Measurements from ENCODE around the gene ITIH5. TPM values are rescaled to one million over a fixed set of nuclear protein-coding genes. Genes with fewer than 3 reads are reported as not detected.

Gene ITIH5
- total RNA-seq, 3 donors from 2014 or later (not counting 1 experiment from before 2014, with no cell fraction given) = not detected

- no peak for TF ChIP-seq CTCF (IDR thresholded peaks at IDR 0.05)
- H3K4me1 Mint-ChIP-seq = peaks cover 22 to 31% of the 10 kb centered on the region in 2 donors
- intact Hi-C loops (cut with micrococcal nuclease) = no loop called here
- H3K36me3 Mint-ChIP-seq = no peaks in the 10 kb centered on the region
- H3K9me3 ChIP-seq (ENCODE audit: control insufficient read depth, insufficient read depth, low read length) = peaks cover 3% of the 10 kb centered on the region
- no peak overlapping the region for H3K4me3 Mint-ChIP-seq
- H3K27ac ChIP-seq (ENCODE audit: low read length) = no peak overlapping the region
- H3K27me3 ChIP-seq (ENCODE audit: control insufficient read depth, insufficient read depth, low read length) = no peaks in the 10 kb centered on the region
- WGBS (ENCODE audit: insufficient coverage) = 92% methylated on average over 5 of the region's 5 CpGs
- H3K27me3 Mint-ChIP-seq (ENCODE audit: low read depth in 2 of 2) = peaks cover 0 to 3% of the 10 kb centered on the region in 2 donors
- no peaks in the 10 kb centered on the region for H3K36me3 ChIP-seq (ENCODE audit: control insufficient read depth, insufficient read depth, low read length)
- H3K4me3 ChIP-seq (ENCODE audit: low read length) = no peak overlapping the region
- peaks cover 18% of the 10 kb centered on the region for H3K4me1 ChIP-seq (ENCODE audit: control insufficient read depth, insufficient read depth, low read length)
- H3K27ac Mint-ChIP-seq = no peak overlapping the region
- ATAC-seq (no peak), DNase-seq (no peak)
- H3K9me3 Mint-ChIP-seq = no peaks in the 10 kb centered on the region
Measured at GRCh38 chr10:7515439-7515838, 151.3 kb downstream of the ITIH5 start.

- H3K9me3 ChIP-seq (ENCODE audit: control insufficient read depth, insufficient read depth, low read length) = peaks cover 10% of the 10 kb centered on the region
- Mint-ChIP-seq H3K36me3 (peaks cover 8% of the 10 kb centered on the region), H3K27ac (no peak overlapping the region), H3K27me3 (ENCODE audit: low read depth in 2 of 2) (peaks cover 0 to 3% of the 10 kb centered on the region in 2 donors), H3K4me1 (peaks cover 33 to 42% of the 10 kb centered on the region in 2 donors), H3K9me3 (peaks cover 0 to 5% of the 10 kb centered on the region in 2 donors), H3K4me3 (no peak overlapping the region)
- H3K27me3 ChIP-seq (ENCODE audit: control insufficient read depth, insufficient read depth, low read length) = no peaks in the 10 kb centered on the region
- TF ChIP-seq CTCF (IDR thresholded peaks at IDR 0.05) = no peak
- H3K4me1 ChIP-seq (ENCODE audit: control insufficient read depth, insufficient read depth, low read length) = peaks cover 21% of the 10 kb centered on the region
- H3K27ac ChIP-seq (ENCODE audit: low read length) = no peak overlapping the region
- 96% methylated on average over 4 of the region's 4 CpGs for WGBS (ENCODE audit: insufficient coverage)
- intact Hi-C loops (cut with micrococcal nuclease) = no loop called here
- DNase-seq (no peak), ATAC-seq (no peak)
- H3K36me3 ChIP-seq (ENCODE audit: control insufficient read depth, insufficient read depth, low read length) = no peaks in the 10 kb centered on the region
- H3K4me3 ChIP-seq (ENCODE audit: low read length) = no peak overlapping the region
Measured at GRCh38 chr10:7513936-7514335, 152.8 kb downstream of the ITIH5 start.

GRCh38 chr10:7513455-7513854, 153.3 kb downstream of the ITIH5 start:
- peaks cover 8% of the 10 kb centered on the region for H3K36me3 Mint-ChIP-seq
- peaks cover 38 to 47% of the 10 kb centered on the region in 2 donors for H3K4me1 Mint-ChIP-seq
- no peak overlapping the region for H3K27ac Mint-ChIP-seq
- Histone ChIP-seq H3K9me3 (ENCODE audit: control insufficient read depth, insufficient read depth, low read length) (peaks cover 12% of the 10 kb centered on the region), H3K4me3 (ENCODE audit: low read length) (no peak overlapping the region), H3K27ac (ENCODE audit: low read length) (no peak overlapping the region), H3K27me3 (ENCODE audit: control insufficient read depth, insufficient read depth, low read length) (no peaks in the 10 kb centered on the region), H3K4me1 (ENCODE audit: control insufficient read depth, insufficient read depth, low read length) (peaks cover 25% of the 10 kb centered on the region), H3K36me3 (ENCODE audit: control insufficient read depth, insufficient read depth, low read length) (no peaks in the 10 kb centered on the region)
- intact Hi-C loops (cut with micrococcal nuclease) = no loop called here
- TF ChIP-seq CTCF (IDR thresholded peaks at IDR 0.05) = no peak
- DNase-seq (no peak), ATAC-seq (no peak)
- peaks cover 0 to 1% of the 10 kb centered on the region in 2 donors for H3K27me3 Mint-ChIP-seq (ENCODE audit: low read depth in 2 of 2)
- H3K9me3 Mint-ChIP-seq = peaks cover 0 to 5% of the 10 kb centered on the region in 2 donors
- 91% methylated on average over 3 of the region's 3 CpGs for WGBS (ENCODE audit: insufficient coverage)
- no peak overlapping the region for H3K4me3 Mint-ChIP-seq

GRCh38 chr10:7512487-7512886, 154.3 kb downstream of the ITIH5 start:
- H3K27me3 Mint-ChIP-seq (ENCODE audit: low read depth in 2 of 2) = no peaks in the 10 kb centered on the region
- H3K36me3 Mint-ChIP-seq = peaks cover 8% of the 10 kb centered on the region
- H3K4me1 Mint-ChIP-seq = peaks cover 45 to 57% of the 10 kb centered on the region in 2 donors
- peak in 1 of 3 donors; percentile 30 for ATAC-seq
- peak overlapping the region; percentile 3 to 80 for H3K27ac Mint-ChIP-seq
- H3K4me1 ChIP-seq (ENCODE audit: control insufficient read depth, insufficient read depth, low read length) = peaks cover 35% of the 10 kb centered on the region
- no peak overlapping the region for H3K4me3 ChIP-seq (ENCODE audit: low read length)
- 22% methylated on average over 6 of the region's 7 CpGs for WGBS (ENCODE audit: insufficient coverage)
- peaks cover 0 to 5% of the 10 kb centered on the region in 2 donors for H3K9me3 Mint-ChIP-seq
- H3K27me3 ChIP-seq (ENCODE audit: control insufficient read depth, insufficient read depth, low read length) = no peaks in the 10 kb centered on the region
- peaks cover 13% of the 10 kb centered on the region for H3K9me3 ChIP-seq (ENCODE audit: control insufficient read depth, insufficient read depth, low read length)
- peak in 1 of 2 donors; percentile 22 for DNase-seq
- intact Hi-C loops (cut with micrococcal nuclease) = no loop called here
- peak overlapping the region; percentile 25 for H3K4me3 Mint-ChIP-seq
- H3K27ac ChIP-seq (ENCODE audit: low read length) = no peak overlapping the region
- no peaks in the 10 kb centered on the region for H3K36me3 ChIP-seq (ENCODE audit: control insufficient read depth, insufficient read depth, low read length)
- TF ChIP-seq CTCF (IDR thresholded peaks at IDR 0.05) = no peak
